ENCODE measurements around the gene PHF21A.

GRCh38 chr11:46120346-46121300 is 631 bp downstream of the PHF21A start:
- TF ChIP-seq CTCF (conservative IDR thresholded peaks at IDR 0.05; ENCODE audit: low read depth, low read length) (no peak), EZH2 (IDR thresholded peaks at IDR 0.05; ENCODE audit: low read length, unreplicated experiment) (no peak), EZH2phosphoT487 (IDR thresholded peaks at IDR 0.05; ENCODE audit: borderline replicate concordance, low read length) (no peak)
